LNCAP (cell line): ENCODE measurements around the gene ATG16L2.
A peak's percentile ranks its signal among the peaks of the same experiment; 100 is the strongest.

ENCODE experiments used
- CTCF ChIP-seq: fragments of 450-650 bp; IDR thresholded peaks from 2 replicates; pipeline ENCODE4 v1.5.1; 2017; ENCODE audit warnings: mild to moderate bottlenecking

Gene ATG16L2

GRCh38 chr11:72821221-72821919 lies 7.2 kb downstream of the ATG16L2 start:
- no peak for TF ChIP-seq CTCF

DNA sequence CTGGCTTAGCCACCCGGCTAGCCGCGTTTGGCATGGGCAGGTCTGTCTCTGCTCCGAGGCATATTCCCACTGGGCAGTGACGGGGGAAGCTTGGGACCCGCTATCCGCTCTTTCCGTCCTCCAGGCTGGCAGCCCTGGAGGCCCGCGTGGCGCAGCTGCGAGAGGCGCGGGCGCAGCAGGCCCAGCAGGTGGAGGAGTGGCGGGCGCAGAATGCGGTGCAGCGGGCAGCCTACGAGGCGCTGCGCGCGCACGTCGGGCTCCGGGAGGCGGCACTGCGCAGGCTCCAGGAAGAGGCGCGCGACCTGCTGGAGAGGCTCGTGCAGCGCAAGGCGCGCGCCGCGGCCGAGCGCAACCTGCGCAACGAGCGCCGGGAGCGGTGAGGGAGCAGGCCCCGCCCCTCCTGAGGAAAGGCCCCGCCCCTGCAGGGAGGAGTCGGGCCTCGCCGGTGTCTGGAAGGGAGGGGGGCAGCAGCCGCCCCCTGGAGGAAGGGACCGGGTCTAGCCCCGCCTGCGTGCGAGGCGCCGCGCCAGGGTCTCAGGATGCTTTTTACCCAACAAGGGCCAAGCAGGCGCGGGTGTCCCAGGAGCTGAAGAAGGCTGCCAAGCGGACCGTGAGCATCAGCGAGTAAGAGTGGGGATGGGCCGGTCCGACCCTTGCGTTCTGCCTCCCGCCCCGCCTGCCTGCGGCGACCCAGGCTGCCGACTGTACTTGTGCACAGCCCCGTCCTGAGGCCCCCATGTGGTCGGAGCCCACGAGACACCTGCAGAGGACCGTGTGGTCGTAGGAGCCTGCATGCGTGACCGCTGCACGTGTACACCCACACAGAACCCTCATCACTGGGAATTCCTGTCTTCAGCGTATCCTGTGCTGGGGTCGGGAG lies 7.9 kb downstream of the ATG16L2 start:
- TF ChIP-seq CTCF, result 0 out of 2 replicates have a peak, but pooled peaks have one; percentile 14

- TF ChIP-seq CTCF, result no peak
Measured at GRCh38 chr11:72823105-72823804, 9.0 kb downstream of the ATG16L2 start.

DNA sequence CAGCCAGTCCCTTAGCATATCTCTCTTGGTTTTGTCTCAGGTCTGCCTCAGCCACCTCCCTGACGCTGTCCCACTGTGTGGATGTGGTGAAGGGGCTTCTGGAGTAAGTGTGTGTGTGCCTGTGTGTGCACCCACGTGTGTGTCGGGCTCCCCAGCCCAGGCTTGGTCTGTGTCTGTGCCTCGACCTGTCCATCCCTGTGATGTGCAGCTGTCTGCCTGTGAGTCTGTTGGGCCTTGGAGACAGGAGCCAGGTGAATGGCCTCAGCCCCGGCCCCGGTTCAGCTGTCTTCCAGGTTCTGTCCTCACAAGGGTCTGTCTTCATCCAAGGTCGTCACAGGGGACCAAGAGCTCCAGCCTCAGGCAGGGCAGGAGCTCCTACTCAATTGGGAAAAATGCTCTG lies 9.8 kb downstream of the ATG16L2 start:
- no peak for TF ChIP-seq CTCF

GRCh38 chr11:72824811-72825505 lies 10.7 kb downstream of the ATG16L2 start:
- TF ChIP-seq CTCF, result no peak

- no peak for TF ChIP-seq CTCF
Measured at GRCh38 chr11:72825661-72826060, 11.4 kb downstream of the ATG16L2 start.
